Measurements from ENCODE around the gene DENND1B.

The DENND1B gene

DNA sequence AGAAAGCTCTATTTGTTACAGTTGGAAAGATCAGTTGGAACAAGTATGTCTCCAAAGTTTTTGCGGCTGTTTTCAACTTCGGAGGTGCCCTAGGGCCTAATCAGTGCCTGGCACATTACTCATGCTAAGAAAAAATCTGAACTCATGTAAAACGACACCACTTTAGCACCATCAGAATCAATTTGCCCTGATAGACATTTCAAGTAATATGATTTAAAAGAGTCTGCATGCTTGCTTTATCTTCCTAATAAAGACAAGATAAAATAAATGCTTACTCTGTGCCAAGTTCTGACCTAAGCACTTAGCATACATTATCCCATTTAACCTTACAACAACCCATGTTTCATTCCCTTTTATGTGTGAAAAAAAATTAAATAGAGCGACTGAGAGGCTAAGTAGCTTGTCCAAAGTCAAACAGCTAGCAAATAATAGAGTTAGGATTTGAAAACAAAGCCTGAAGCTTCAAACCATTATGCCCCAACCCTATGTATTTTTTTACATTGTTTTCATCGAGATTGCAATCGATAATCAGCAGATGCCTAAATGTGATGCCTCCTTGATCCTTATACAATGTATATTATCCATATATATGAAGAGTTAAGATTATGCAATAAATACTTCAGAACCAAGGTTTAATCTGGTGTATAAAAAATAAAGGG lies 91.3 kb downstream of the DENND1B start (continued):
- TF ChIP-seq KLF10 (tag by site-specific recombination; IDR thresholded peaks at IDR 0.05) = no peak
- TF ChIP-seq, protein P1, sequence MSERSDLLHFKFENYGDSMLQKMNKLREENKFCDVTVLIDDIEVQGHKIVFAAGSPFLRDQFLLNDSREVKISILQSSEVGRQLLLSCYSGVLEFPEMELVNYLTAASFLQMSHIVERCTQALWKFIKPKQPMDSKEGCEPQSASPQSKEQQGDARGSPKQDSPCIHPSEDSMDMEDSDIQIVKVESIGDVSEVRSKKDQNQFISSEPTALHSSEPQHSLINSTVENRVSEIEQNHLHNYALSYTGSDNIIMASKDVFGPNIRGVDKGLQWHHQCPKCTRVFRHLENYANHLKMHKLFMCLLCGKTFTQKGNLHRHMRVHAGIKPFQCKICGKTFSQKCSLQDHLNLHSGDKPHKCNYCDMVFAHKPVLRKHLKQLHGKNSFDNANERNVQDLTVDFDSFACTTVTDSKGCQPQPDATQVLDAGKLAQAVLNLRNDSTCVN (tag by site-specific recombination; optimal IDR thresholded peaks at IDR 0.05) = no peak
- no peak for TF ChIP-seq ZFHX2 (tag by site-specific recombination; conservative IDR thresholded peaks at IDR 0.05)
- no peak for TF ChIP-seq ZNF654 (tag by site-specific recombination; IDR thresholded peaks at IDR 0.05; ENCODE audit: low read depth)
- no peak for TF ChIP-seq ZNF23 (tag by site-specific recombination; IDR thresholded peaks at IDR 0.05; ENCODE audit: borderline replicate concordance)
- no peak for TF ChIP-seq ZNF423 (tag by site-specific recombination; IDR thresholded peaks at IDR 0.05)
- TF ChIP-seq ZNF155 (tag by site-specific recombination; IDR thresholded peaks at IDR 0.05) = no peak
- no peak for TF ChIP-seq ZNF623 (tag by site-specific recombination; IDR thresholded peaks at IDR 0.05)
- TF ChIP-seq ZNF184 (tag by site-specific recombination; IDR thresholded peaks at IDR 0.05) = no peak
- no peak for TF ChIP-seq KLF9 (tag by site-specific recombination; IDR thresholded peaks at IDR 0.05; ENCODE audit: low read depth)
- peak; percentile 79; the same call in 1 of the 2 replicates for TF ChIP-seq ZEB2 (tag by site-specific recombination; IDR thresholded peaks at IDR 0.05)
- TF ChIP-seq HOXA7 (CRISPR knock-in tag; IDR thresholded peaks at IDR 0.05; ENCODE audit: borderline replicate concordance) = no peak
- no peak for TF ChIP-seq ZNF747 (tag by site-specific recombination; IDR thresholded peaks at IDR 0.05)
- no peak for TF ChIP-seq ZNF473 (tag by site-specific recombination; IDR thresholded peaks at IDR 0.05)
- TF ChIP-seq SP3 (tag by site-specific recombination; IDR thresholded peaks at IDR 0.05) = no peak; the same call in 1 of the 2 replicates
- TF ChIP-seq, protein P2, sequence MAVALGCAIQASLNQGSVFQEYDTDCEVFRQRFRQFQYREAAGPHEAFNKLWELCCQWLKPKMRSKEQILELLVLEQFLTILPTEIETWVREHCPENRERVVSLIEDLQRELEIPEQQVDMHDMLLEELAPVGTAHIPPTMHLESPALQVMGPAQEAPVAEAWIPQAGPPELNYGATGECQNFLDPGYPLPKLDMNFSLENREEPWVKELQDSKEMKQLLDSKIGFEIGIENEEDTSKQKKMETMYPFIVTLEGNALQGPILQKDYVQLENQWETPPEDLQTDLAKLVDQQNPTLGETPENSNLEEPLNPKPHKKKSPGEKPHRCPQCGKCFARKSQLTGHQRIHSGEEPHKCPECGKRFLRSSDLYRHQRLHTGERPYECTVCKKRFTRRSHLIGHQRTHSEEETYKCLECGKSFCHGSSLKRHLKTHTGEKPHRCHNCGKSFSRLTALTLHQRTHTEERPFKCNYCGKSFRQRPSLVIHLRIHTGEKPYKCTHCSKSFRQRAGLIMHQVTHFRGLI (tag by site-specific recombination; IDR thresholded peaks at IDR 0.05) = no peak
- TF ChIP-seq, protein P3, sequence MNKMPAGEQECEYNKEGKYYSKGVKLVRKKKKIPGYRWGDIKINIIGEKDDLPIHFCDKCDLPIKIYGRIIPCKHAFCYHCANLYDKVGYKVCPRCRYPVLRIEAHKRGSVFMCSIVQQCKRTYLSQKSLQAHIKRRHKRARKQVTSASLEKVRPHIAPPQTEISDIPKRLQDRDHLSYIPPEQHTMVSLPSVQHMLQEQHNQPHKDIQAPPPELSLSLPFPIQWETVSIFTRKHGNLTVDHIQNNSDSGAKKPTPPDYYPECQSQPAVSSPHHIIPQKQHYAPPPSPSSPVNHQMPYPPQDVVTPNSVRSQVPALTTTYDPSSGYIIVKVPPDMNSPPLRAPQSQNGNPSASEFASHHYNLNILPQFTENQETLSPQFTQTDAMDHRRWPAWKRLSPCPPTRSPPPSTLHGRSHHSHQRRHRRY (tag by site-specific recombination; IDR thresholded peaks at IDR 0.05) = no peak
- no peak for TF ChIP-seq ZNF248 (tag by site-specific recombination; IDR thresholded peaks at IDR 0.05)
- TF ChIP-seq ZNF843 (tag by site-specific recombination; IDR thresholded peaks at IDR 0.05) = peak; percentile 94
- no peak for TF ChIP-seq ZNF670 (tag by site-specific recombination; IDR thresholded peaks at IDR 0.05; ENCODE audit: low read depth)
- TF ChIP-seq ZNF292 (tag by site-specific recombination; IDR thresholded peaks at IDR 0.05; ENCODE audit: borderline replicate concordance, low read depth) = no peak
- TF ChIP-seq ZNF311 (tag by site-specific recombination; IDR thresholded peaks at IDR 0.05; ENCODE audit: borderline replicate concordance) = no peak
- TF ChIP-seq, protein P4, sequence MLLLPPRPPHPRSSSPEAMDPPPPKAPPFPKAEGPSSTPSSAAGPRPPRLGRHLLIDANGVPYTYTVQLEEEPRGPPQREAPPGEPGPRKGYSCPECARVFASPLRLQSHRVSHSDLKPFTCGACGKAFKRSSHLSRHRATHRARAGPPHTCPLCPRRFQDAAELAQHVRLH (tag by site-specific recombination; IDR thresholded peaks at IDR 0.05) = no peak
- TF ChIP-seq ZNF366 (tag by site-specific recombination; conservative IDR thresholded peaks at IDR 0.05) = peak; percentile 51
- TF ChIP-seq, protein P5, sequence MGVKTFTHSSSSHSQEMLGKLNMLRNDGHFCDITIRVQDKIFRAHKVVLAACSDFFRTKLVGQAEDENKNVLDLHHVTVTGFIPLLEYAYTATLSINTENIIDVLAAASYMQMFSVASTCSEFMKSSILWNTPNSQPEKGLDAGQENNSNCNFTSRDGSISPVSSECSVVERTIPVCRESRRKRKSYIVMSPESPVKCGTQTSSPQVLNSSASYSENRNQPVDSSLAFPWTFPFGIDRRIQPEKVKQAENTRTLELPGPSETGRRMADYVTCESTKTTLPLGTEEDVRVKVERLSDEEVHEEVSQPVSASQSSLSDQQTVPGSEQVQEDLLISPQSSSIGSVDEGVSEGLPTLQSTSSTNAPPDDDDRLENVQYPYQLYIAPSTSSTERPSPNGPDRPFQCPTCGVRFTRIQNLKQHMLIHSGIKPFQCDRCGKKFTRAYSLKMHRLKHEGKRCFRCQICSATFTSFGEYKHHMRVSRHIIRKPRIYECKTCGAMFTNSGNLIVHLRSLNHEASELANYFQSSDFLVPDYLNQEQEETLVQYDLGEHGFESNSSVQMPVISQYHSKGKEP (tag by site-specific recombination; IDR thresholded peaks at IDR 0.05) = no peak
- TF ChIP-seq ZNF660 (tag by site-specific recombination; IDR thresholded peaks at IDR 0.05) = no peak
- 0 out of 2 replicates have a peak, but pooled peaks have one; percentile 38 for TF ChIP-seq HOXD13 (CRISPR knock-in tag; IDR thresholded peaks at IDR 0.05; ENCODE audit: borderline replicate concordance)
- TF ChIP-seq EGR2 (tag by site-specific recombination; IDR thresholded peaks at IDR 0.05; ENCODE audit: low read depth) = no peak
- no peak for TF ChIP-seq ZNF354C (tag by site-specific recombination; IDR thresholded peaks at IDR 0.05; ENCODE audit: borderline replicate concordance, low read depth)
- TF ChIP-seq ZNF658 (tag by site-specific recombination; IDR thresholded peaks at IDR 0.05) = no peak
- no peak for TF ChIP-seq ZNF600 (tag by site-specific recombination; IDR thresholded peaks at IDR 0.05)
- TF ChIP-seq, protein P6, sequence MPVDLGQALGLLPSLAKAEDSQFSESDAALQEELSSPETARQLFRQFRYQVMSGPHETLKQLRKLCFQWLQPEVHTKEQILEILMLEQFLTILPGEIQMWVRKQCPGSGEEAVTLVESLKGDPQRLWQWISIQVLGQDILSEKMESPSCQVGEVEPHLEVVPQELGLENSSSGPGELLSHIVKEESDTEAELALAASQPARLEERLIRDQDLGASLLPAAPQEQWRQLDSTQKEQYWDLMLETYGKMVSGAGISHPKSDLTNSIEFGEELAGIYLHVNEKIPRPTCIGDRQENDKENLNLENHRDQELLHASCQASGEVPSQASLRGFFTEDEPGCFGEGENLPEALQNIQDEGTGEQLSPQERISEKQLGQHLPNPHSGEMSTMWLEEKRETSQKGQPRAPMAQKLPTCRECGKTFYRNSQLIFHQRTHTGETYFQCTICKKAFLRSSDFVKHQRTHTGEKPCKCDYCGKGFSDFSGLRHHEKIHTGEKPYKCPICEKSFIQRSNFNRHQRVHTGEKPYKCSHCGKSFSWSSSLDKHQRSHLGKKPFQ (tag by site-specific recombination; IDR thresholded peaks at IDR 0.05) = no peak
- TF ChIP-seq, protein P7, sequence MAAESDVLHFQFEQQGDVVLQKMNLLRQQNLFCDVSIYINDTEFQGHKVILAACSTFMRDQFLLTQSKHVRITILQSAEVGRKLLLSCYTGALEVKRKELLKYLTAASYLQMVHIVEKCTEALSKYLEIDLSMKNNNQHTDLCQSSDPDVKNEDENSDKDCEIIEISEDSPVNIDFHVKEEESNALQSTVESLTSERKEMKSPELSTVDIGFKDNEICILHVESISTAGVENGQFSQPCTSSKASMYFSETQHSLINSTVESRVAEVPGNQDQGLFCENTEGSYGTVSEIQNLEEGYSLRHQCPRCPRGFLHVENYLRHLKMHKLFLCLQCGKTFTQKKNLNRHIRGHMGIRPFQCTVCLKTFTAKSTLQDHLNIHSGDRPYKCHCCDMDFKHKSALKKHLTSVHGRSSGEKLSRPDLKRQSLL (tag by site-specific recombination; IDR thresholded peaks at IDR 0.05) = no peak
